ENCODE data around the gene PPP1R27.

The PPP1R27 gene

DNA sequence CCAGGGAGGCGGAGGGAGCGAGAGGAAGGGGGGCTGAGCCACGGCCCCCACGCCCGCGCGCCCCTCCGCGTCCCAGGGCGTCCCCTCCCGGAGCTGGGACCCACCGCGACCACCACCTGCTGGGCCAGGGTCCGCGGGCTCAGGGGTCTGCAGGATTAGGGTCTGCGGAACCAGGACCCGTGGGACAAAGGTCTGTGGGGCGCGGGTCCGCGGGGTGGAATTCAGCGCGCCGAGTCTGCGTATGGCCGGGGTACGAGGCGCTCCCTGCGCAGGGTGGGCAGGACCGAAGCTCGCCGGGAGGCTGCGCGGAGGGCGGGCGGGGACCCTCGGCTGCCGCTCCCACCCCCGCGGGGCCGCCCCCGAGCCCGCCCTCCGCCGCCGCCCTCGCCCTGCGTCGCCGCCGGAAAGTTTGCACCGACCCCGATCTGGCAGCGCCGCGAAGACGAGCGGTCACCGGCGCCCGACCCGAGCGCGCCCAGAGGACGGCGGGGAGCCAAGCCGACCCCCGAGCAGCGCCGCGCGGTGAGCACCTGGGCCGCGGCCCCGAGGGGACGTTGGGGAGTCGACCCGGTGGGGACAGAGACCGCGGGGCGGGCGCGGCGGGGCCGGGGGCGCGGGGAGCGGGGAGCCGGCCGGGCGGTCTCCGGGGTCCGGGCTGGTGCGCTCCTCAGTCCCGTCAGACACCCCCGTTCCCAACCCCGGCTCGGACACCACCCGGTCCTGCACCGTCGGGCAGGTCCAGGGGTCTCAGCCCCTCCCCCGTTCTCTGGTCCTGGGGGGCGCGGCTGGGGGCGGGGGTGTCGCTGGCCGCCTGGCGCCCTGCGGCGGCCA lies 30.9 kb downstream of the PPP1R27 start, which contains the start of gene GCGR:
Gene GCGR, plus strand, starts transcription at position 423 of the 831 bp plus-strand sequence. CDS start 4,869 bp downstream, outside the sequence.
- no peak for DNase-seq

DNA sequence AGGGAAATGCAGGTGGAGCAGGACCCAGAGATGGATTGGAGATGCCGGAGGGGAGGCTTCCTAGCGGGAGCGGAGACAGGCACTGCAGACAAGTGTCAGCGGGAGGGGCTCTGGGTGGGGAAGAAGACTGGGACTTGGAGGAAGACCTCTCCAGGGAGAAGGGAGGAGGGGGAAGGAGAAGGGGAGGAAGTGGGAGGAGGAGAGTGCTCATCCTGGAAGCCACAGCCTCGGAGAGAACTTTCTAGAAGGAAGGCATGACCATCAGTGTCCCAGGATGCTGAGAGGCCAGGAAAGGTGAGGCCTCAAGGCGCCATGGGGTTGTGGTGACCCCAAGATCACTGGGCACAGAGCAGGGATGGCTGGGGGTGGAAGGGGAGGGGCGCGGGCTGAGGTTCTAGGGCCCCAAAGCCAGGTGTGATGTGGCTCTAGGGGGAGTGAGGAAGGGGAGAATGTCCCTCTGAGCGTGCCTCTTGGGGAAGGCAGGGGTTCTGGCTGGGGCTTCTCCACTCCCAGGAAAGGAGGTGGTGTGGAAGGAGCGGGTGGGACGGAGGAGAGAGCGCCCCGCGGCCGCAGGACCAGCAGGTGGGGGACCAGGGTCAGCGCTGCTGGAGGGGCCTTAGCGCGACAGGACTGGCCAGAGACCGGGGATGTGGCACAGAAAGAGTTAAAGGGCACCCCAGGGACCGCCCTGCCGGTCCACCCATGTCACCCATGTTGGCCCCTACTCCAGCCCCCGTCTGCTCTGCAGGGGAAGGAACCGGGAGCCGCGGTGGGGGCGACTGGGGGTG lies 31.8 kb downstream of the PPP1R27 start:
- no peak for DNase-seq

DNA sequence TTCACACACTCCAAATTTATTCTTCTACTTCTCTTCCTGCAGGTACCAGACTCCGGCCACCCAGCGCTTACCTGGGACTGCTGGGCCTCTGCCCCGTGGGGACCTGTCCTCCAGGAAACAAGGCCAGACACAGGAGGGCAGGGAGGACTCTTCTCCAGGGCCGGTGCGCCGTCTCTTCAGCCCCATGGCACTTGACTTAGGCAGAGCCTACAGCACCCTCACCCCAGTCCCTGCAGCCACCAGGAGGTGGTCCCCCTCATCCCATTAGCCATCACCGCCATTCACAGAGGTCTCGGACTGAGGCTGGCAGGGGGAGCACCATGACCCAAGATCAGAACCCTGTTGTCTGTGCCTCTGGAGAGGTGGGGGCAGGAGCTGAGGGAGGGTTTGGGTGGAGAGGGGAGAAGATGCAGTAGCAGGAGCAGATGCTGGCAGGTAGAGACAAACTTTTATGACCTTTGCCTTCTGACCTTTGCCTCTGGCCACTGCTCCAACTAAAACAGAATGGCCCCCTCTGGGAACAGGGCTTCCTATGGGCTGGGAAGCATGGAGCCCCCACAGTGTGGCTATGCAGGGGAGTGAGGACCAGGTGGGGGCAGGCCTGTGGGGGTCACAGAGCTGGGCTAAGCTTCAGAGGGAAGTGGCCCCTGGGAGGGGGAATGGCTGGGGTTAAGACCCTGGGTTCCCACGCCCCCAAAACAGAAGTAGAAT lies 32.6 kb downstream of the PPP1R27 start:
- DNase-seq = no peak

DNA sequence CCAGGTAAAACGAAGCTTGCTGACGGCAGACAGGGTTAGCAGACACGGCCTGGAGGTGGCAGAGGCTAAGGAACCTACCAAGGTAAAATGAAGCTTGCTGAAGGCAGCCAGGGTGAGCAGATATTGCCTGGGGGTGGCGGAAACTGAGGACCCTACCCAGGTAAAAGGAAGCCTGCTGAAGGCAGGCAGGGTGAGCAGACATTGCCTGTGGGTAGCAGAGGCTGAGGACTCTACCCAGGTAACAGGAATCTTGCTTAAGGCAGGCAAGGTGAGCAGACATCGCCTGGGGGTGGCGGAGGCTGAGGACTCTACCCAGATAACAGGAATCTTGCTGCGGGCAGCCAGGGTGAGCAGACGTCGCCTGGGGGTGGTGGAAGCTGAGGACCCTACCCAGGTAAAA lies 33.5 kb downstream of the PPP1R27 start:
- DNase-seq = no peak

DNA sequence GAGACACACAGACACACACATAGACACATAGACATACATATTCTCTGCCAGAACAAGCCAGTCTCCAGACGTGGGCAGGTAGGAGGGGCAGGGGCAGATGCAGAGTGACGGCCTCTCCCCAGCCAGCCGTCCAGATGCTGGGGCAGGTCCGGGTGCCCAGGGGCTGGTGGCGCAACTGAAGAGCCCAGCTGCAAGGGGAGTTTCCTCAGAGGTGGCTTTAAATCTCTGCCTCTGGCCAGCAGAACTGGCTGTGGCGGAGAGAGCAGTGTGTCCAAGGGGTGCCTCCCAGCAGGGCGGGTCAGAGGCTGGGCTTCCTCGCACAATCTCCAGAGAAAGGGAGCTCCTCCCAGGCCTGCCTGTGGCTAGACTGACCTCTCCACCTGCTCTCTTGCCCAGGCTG lies 40.3 kb downstream of the PPP1R27 start:
- DNase-seq = no peak

DNA sequence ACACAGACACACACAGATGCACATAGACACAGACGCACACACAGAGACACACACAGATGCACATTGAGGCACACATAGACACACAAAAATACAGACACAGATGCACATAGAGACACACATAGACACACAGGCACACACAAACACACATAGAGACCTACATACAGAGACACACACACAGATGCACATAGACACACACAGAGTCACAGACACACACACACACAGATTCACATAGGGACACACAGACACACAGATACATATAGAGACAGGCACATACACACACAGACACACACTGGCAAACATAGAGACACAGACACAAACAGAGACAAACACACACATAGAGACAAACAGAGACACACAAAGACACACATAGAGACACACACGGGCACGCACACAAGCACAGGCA lies 40.8 kb downstream of the PPP1R27 start:
- no peak for DNase-seq

DNA sequence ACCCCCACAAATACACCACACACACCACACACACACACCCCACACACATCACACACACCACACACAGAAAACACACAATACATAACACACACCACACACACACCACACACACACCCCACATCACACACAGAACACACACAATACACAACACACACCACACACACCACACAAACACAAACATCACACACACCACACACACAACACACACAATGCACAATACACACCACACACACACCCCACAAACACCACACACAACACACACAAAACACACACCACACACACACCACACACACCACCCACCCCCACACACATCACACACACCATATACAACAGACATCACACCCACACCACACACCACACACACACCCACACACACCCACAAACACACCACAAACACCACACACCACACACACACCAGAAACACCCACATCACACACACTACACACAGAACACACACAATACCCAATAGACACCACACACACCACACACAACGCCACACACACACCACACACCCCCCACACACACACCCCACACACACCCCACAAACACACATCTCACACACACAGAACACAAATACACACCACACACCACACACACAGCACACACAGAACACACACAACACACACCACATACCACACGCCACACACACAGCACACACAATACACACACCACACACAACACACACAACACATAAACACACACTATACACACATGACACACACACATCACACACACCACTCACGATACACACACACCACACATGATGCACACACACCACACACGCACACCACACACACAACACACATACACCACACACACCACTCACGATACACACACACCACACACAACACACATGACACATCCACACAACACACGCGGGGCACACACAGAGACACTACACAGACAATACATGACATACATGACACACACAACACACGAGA lies 41.9 kb downstream of the PPP1R27 start:
- no peak for DNase-seq

All from stimulated activated CD4-positive, alpha-beta T cell treated with anti-CD3 and anti-CD28 coated beads, Interleukin-4, amount 100 ng/mL, for 4 hours (primary cell).